Measurements from ENCODE around the gene CBLN3.

DNA sequence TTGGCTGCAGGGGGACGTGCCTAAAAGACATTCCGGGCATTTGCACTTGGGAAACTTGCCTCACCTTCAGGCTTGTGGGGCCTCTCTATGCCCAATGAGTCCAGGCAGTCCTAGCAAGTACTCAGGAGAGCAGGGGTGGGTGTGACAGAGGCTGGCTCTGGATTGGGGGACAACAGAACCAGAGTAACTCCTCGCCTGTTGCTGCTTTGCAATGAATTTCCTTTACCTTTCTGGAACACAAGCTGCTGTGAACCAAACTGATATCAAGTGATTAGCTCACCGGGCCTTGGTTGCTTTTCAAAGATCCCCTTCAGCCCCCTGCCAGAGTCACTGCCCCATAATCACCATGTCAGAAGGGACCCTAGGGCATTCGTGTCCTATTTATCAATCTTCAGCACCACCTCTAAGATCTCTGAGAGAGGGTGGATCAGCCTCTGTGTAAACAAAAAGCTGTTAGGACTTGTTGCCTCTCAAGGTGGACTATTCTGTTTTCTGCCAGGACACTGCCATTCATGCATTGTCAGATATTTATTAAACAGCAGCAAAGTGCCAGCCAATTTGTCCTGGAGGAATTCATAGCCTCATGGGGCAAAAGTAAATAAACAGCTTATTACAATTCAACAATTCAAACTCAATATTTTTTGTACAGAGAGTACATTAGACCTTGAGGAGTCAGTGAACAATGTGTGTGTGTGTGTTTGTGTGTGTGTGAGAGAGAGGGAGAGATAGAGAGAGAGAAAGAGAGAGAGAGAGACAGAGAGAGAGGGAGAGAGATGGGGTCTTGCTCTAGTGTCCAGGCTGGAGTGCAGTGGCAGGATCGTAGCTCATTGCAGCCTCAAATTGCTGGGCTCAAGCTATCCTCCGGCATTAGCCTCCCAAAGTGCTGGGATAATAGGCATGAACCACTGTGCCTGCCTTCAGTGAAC lies 50.2 kb downstream of the CBLN3 start:
- TF ChIP-seq, protein P1, sequence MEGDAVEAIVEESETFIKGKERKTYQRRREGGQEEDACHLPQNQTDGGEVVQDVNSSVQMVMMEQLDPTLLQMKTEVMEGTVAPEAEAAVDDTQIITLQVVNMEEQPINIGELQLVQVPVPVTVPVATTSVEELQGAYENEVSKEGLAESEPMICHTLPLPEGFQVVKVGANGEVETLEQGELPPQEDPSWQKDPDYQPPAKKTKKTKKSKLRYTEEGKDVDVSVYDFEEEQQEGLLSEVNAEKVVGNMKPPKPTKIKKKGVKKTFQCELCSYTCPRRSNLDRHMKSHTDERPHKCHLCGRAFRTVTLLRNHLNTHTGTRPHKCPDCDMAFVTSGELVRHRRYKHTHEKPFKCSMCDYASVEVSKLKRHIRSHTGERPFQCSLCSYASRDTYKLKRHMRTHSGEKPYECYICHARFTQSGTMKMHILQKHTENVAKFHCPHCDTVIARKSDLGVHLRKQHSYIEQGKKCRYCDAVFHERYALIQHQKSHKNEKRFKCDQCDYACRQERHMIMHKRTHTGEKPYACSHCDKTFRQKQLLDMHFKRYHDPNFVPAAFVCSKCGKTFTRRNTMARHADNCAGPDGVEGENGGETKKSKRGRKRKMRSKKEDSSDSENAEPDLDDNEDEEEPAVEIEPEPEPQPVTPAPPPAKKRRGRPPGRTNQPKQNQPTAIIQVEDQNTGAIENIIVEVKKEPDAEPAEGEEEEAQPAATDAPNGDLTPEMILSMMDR (IDR thresholded peaks at IDR 0.05) = no peak
- TF ChIP-seq POLR2A (IDR thresholded peaks at IDR 0.05) (no peak), EP300 (IDR thresholded peaks at IDR 0.05) (no peak)

Measured in tibial nerve (tissue), 4 donors.